ENCODE data around the gene TM9SF1. TPM values are rescaled to one million over a fixed set of nuclear protein-coding genes. Genes with fewer than 3 reads are reported as not detected.

The TM9SF1 gene
- total RNA-seq, 1 donor from 2014 or later = 30.5 TPM

GRCh38 chr14:24155100-24155499 is 40.1 kb downstream of the TM9SF1 start:
- no peak overlapping the region for H3K9ac ChIP-seq
- Mint-ChIP-seq H3K4me3 (no peak overlapping the region), H3K27ac (no peak overlapping the region), H3K36me3 (peaks cover 16% of the 10 kb centered on the region), H3K9me3 (no peaks in the 10 kb centered on the region), H3K4me1 (no peaks in the 10 kb centered on the region), H3K27me3 (ENCODE audit: insufficient read depth, low read depth) (peaks cover 2% of the 10 kb centered on the region)
- H3K27ac ChIP-seq = no peak overlapping the region
- H3K27me3 ChIP-seq = no peaks in the 10 kb centered on the region
- H3F3A ChIP-seq (ENCODE audit: low read depth) = peaks cover under 1% of the 10 kb centered on the region
- H3K9me3 ChIP-seq (ENCODE audit: low read depth) = no peaks in the 10 kb centered on the region
- no peaks in the 10 kb centered on the region for H3K79me2 ChIP-seq (ENCODE audit: low read depth)
- H3K4me1 ChIP-seq = no peaks in the 10 kb centered on the region
- H2AFZ ChIP-seq (replicated peaks) = no peak overlapping the region
- no peaks in the 10 kb centered on the region for H4K20me1 ChIP-seq (ENCODE audit: low read depth)
- DNase-seq (ENCODE audit: low spot score) = no peak
- peaks cover 4% of the 10 kb centered on the region for H3K36me3 ChIP-seq
- TF ChIP-seq EZH2phosphoT487 (IDR thresholded peaks at IDR 0.05) (no peak), EZH2 (IDR thresholded peaks at IDR 0.05) (no peak), CTCF (IDR thresholded peaks at IDR 0.05) (no peak)
- H3K4me3 ChIP-seq = no peak overlapping the region
- no peak overlapping the region for H3K4me2 ChIP-seq

- H3K27ac ChIP-seq = no peak overlapping the region
- peaks cover 10% of the 10 kb centered on the region for H3K4me1 Mint-ChIP-seq
- peaks cover 14% of the 10 kb centered on the region for H3K36me3 Mint-ChIP-seq
- no peak for DNase-seq (ENCODE audit: low spot score)
- TF ChIP-seq EZH2phosphoT487 (IDR thresholded peaks at IDR 0.05) = no peak
- TF ChIP-seq EZH2 (IDR thresholded peaks at IDR 0.05) = no peak
- TF ChIP-seq CTCF (IDR thresholded peaks at IDR 0.05) = no peak
- no peaks in the 10 kb centered on the region for H3K27me3 Mint-ChIP-seq (ENCODE audit: insufficient read depth, low read depth)
- H3K9me3 ChIP-seq (ENCODE audit: low read depth) = no peaks in the 10 kb centered on the region
- peaks cover 4% of the 10 kb centered on the region for H3F3A ChIP-seq (ENCODE audit: low read depth)
- peaks cover 23% of the 10 kb centered on the region for H3K79me2 ChIP-seq (ENCODE audit: low read depth)
- H3K27ac Mint-ChIP-seq = no peak overlapping the region
- peak overlapping the region; percentile 20 for H3K4me3 Mint-ChIP-seq
- H3K27me3 ChIP-seq = no peaks in the 10 kb centered on the region
- peaks cover 7% of the 10 kb centered on the region for H3K4me1 ChIP-seq
- peaks cover 15% of the 10 kb centered on the region for H4K20me1 ChIP-seq (ENCODE audit: low read depth)
- H3K4me3 ChIP-seq = no peak overlapping the region
- H2AFZ ChIP-seq (replicated peaks) = no peak overlapping the region
- peaks cover 4% of the 10 kb centered on the region for H3K36me3 ChIP-seq
- no peaks in the 10 kb centered on the region for H3K9me3 Mint-ChIP-seq
- H3K4me2 ChIP-seq = no peak overlapping the region
- H3K9ac ChIP-seq = no peak overlapping the region
Observed at GRCh38 chr14:24151404-24152080, 43.7 kb downstream of the TM9SF1 start.

- peaks cover 11% of the 10 kb centered on the region for H3K4me1 Mint-ChIP-seq
- H4K20me1 ChIP-seq (ENCODE audit: low read depth) = peaks cover 15% of the 10 kb centered on the region
- no peak overlapping the region for H3K4me3 ChIP-seq
- H2AFZ ChIP-seq (replicated peaks) = no peak overlapping the region
- no peak overlapping the region for H3K4me2 ChIP-seq
- H3K9ac ChIP-seq = no peak overlapping the region
- no peak for TF ChIP-seq EZH2 (IDR thresholded peaks at IDR 0.05)
- TF ChIP-seq CTCF (IDR thresholded peaks at IDR 0.05) = no peak
- TF ChIP-seq EZH2phosphoT487 (IDR thresholded peaks at IDR 0.05) = no peak
- peaks cover 25% of the 10 kb centered on the region for H3K79me2 ChIP-seq (ENCODE audit: low read depth)
- no peak overlapping the region for H3K27ac ChIP-seq
- DNase-seq (ENCODE audit: low spot score) = no peak
- H3K36me3 ChIP-seq = peaks cover 4% of the 10 kb centered on the region
- peaks cover 7% of the 10 kb centered on the region for H3K4me1 ChIP-seq
- H3K9me3 ChIP-seq (ENCODE audit: low read depth) = no peaks in the 10 kb centered on the region
- no peaks in the 10 kb centered on the region for H3K27me3 ChIP-seq
- peaks cover 4% of the 10 kb centered on the region for H3F3A ChIP-seq (ENCODE audit: low read depth)
- H3K36me3 Mint-ChIP-seq = peaks cover 14% of the 10 kb centered on the region
- no peak overlapping the region for H3K27ac Mint-ChIP-seq
- H3K4me3 Mint-ChIP-seq = no peak overlapping the region
- no peaks in the 10 kb centered on the region for H3K9me3 Mint-ChIP-seq
- no peaks in the 10 kb centered on the region for H3K27me3 Mint-ChIP-seq (ENCODE audit: insufficient read depth, low read depth)
Observed at GRCh38 chr14:24150993-24151392, 44.2 kb downstream of the TM9SF1 start.
